HL-60 (cell line): ENCODE results near the gene ASB16. TPM values are rescaled to one million over a fixed set of nuclear protein-coding genes. Genes with fewer than 3 reads are reported as not detected.

ENCODE experiments used
- DNase-seq, 2 experiments: peaks; one replicate each; pipeline ENCODE4 v3.0.0-alpha.2; 2010 to 2020; ENCODE audit warnings: low read depth in 1 of 2, low spot score in 1 of 2
- H3K27ac ChIP-seq: fragments of 250-450 bp; sonication (Bioruptor Pico); replicated peaks from 2 replicates; pipeline ENCODE4 v1.5.1; 2020; ENCODE audit warnings: mild to moderate bottlenecking, moderate library complexity
- H3K27me3 ChIP-seq: fragments of 250-450 bp; sonication (Bioruptor Pico); 2 replicates; pipeline ENCODE4 v1.5.1; 2021; ENCODE audit warnings: mild to moderate bottlenecking, moderate library complexity; ENCODE audit not compliant: insufficient read depth, poor library complexity, severe bottlenecking
- H3K4me3 ChIP-seq: replicated peaks from 2 replicates; pipeline ENCODE4 v1.5.1; 2011; ENCODE audit warnings: mild to moderate bottlenecking, control low read depth, low read length; ENCODE audit not compliant: insufficient read depth
- CTCF ChIP-seq: IDR thresholded peaks from one replicate; pipeline ENCODE4 v1.5.1; 2011; ENCODE audit warnings: low read length, control low read depth, inconsistent platforms; ENCODE audit not compliant: insufficient read depth
- GABPA ChIP-seq: IDR thresholded peaks from 2 replicates; pipeline ENCODE4 v1.6.1; 2012; ENCODE audit warnings: low read depth
- POLR2AphosphoS5 ChIP-seq: IDR thresholded peaks from 2 replicates; pipeline ENCODE4 v1.6.1; 2012; ENCODE audit warnings: low read depth
- REST ChIP-seq: IDR thresholded peaks from 2 replicates; pipeline ENCODE4 v1.6.1; 2012; ENCODE audit warnings: low read depth; ENCODE audit not compliant: insufficient replicate concordance
- SPI1 ChIP-seq: IDR thresholded peaks from 2 replicates; pipeline ENCODE4 v1.6.1; 2012; ENCODE audit warnings: low read depth, mild to moderate bottlenecking, borderline replicate concordance
- microRNA-seq: library from miRNA; unstranded; fragments of <30 nt; microRNA quantifications from one replicate; pipeline ENCODE4, GENCODE V29; 2018

The ASB16 gene

GRCh38 chr17:44223541-44224071 lies 53.1 kb downstream of the ASB16 start:
- no peak overlapping the region for H3K27ac ChIP-seq
- no peak overlapping the region for H3K4me3 ChIP-seq
- no peak for TF ChIP-seq GABPA
- no peak for TF ChIP-seq REST
- no peak for TF ChIP-seq CTCF
- TF ChIP-seq POLR2AphosphoS5: no peak
- no peak for TF ChIP-seq SPI1
- no peak for DNase-seq
- no peaks in the 10 kb centered on the region for H3K27me3 ChIP-seq

Small RNA genes lying within 50 kb of the gene (microRNA-seq; reads per million reads assigned to microRNA genes)
- not detected for gene MIR6782
